ENCODE measurements around the gene XRN2. TPM values are rescaled to one million over a fixed set of nuclear protein-coding genes. Genes with fewer than 3 reads are reported as not detected.
"Not testable (repeated sequence)": the region's sequence is repeated elsewhere in the genome, so short reads cannot be mapped to it uniquely, and the experiment has no call there.

Gene XRN2
- total RNA-seq, 2 experiments from 2014 or later, result 52.5 to 69.9 TPM

- Mint-ChIP-seq H3K27me3 (no peaks in the 10 kb centered on the region), H3K4me3 (no peak overlapping the region), H3K9me3 (ENCODE audit: low read depth) (no peaks in the 10 kb centered on the region), H3K27ac (no peak overlapping the region), H3K4me1 (peaks cover 8% of the 10 kb centered on the region), H3K36me3 (peaks cover 40% of the 10 kb centered on the region)
- CTCF ChIA-PET, result no interaction called here
- DNase-seq, result no peak
- ATAC-seq, result no peak
Observed at GRCh38 chr20:21365771-21366170, 62.6 kb downstream of the XRN2 start.

GRCh38 chr20:21366273-21366672 is 63.1 kb downstream of the XRN2 start:
- CTCF ChIA-PET, result interaction anchor here (1.2 kb wide), 1 partner anchor 14 kb away, joined by 4 read pairs; no protein-coding TSS in a partner anchor
- not testable (repeated sequence) for H3K4me3 Mint-ChIP-seq; H3K9me3 Mint-ChIP-seq (ENCODE audit: low read depth); H3K27me3 Mint-ChIP-seq; H3K4me1 Mint-ChIP-seq; ATAC-seq; DNase-seq; H3K27ac Mint-ChIP-seq
- peaks cover 40% of the 10 kb centered on the region for H3K36me3 Mint-ChIP-seq

DNA sequence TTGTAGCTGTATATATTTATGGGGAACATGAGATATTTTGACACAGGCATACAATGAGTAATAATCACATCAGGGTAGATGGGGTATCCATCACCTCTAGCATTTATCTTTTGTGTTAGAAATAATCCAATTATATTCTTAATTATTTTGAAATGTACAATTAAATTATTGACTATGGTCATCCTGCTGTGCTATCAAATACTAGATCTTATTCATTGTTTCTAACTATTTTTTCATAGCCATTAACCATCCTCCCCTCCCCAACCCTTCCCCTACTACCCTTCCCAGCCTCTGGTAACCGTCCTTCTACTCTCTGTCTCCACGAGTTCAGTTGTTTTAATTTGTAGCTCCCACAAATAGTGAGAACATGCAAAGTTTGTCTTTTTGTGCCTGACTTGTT is 65.7 kb downstream of the XRN2 start:
- CTCF ChIA-PET, result interaction anchor here (1.0 kb wide), 1 partner anchor 133 kb away, joined by 3 read pairs; no protein-coding TSS in a partner anchor

DNA sequence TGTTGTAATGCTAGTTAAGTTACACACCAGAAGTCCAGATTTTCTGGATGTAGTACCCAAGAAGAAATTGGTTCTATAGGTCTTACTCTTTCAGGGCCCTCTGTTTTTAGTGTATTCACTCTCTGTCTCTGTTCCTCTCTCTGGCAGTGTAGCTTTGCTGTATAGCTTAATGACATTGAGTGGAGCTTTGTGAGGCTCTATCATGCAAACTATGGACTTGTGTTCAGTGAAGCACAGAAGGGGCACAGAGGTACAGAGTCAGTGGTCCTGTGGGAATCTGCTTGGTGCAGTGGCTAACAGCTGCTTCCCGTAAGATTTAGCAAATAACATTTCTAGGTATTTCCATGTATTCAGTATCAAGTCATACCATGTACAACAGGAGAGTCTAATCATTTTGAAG is 68.1 kb downstream of the XRN2 start:
- H3K27ac Mint-ChIP-seq, result no peak overlapping the region
- ATAC-seq (no peak), DNase-seq (no peak)
- H3K9me3 Mint-ChIP-seq (ENCODE audit: low read depth), result no peaks in the 10 kb centered on the region
- H3K4me1 Mint-ChIP-seq, result no peaks in the 10 kb centered on the region
- CTCF ChIA-PET, result interaction anchor here (0.9 to 1.3 kb wide), 3 partner anchors 9 to 57 kb away, joined by 3 read pairs; no protein-coding TSS in a partner anchor
- no peaks in the 10 kb centered on the region for H3K27me3 Mint-ChIP-seq
- peaks cover 38% of the 10 kb centered on the region for H3K36me3 Mint-ChIP-seq
- H3K4me3 Mint-ChIP-seq, result no peak overlapping the region

More for the DNA sequence above, 65.7 kb downstream of the XRN2 start:
- Mint-ChIP-seq H3K27ac (no peak overlapping the region), H3K4me1 (no peaks in the 10 kb centered on the region), H3K9me3 (ENCODE audit: low read depth) (no peaks in the 10 kb centered on the region), H3K36me3 (peaks cover 37% of the 10 kb centered on the region), H3K4me3 (no peak overlapping the region), H3K27me3 (no peaks in the 10 kb centered on the region)
- no peak for ATAC-seq
- DNase-seq, result no peak

DNA sequence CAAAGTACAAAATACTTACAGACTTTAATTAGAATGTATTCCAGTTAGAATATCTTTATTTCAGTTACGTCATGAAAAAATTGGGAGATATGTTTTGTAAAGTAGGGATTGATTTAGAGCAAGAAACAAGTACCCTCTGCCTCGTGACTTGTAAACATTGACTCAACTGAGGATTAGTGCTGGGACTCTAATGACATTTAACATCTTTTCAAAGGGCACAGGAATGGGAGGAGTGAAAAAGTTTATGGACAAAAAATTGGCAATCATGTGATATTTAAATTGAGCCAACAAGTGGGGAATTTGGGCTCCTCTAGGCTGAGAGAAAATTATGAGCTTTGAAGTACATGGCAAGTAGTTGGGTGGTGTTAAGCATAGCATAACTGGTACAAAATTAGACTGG is 68.9 kb downstream of the XRN2 start:
- peaks cover 33% of the 10 kb centered on the region for H3K36me3 Mint-ChIP-seq
- DNase-seq, result no peak
- H3K4me1 Mint-ChIP-seq, result no peaks in the 10 kb centered on the region
- no peak overlapping the region for H3K4me3 Mint-ChIP-seq
- no peak overlapping the region for H3K27ac Mint-ChIP-seq
- CTCF ChIA-PET, result interaction anchor here (1.3 kb wide), 1 partner anchor 38 kb away, joined by 3 read pairs; no protein-coding TSS in a partner anchor
- ATAC-seq, result no peak
- no peaks in the 10 kb centered on the region for H3K27me3 Mint-ChIP-seq
- H3K9me3 Mint-ChIP-seq (ENCODE audit: low read depth), result no peaks in the 10 kb centered on the region

GRCh38 chr20:21373436-21373835 is 70.3 kb downstream of the XRN2 start:
- Mint-ChIP-seq H3K4me1 (no peaks in the 10 kb centered on the region), H3K27me3 (no peaks in the 10 kb centered on the region), H3K4me3 (no peak overlapping the region), H3K36me3 (peaks cover 28% of the 10 kb centered on the region), H3K27ac (no peak overlapping the region), H3K9me3 (ENCODE audit: low read depth) (no peaks in the 10 kb centered on the region)
- ATAC-seq, result no peak
- CTCF ChIA-PET, result interaction anchor here (0.8 kb wide), 1 partner anchor 8 kb away, joined by 3 read pairs; no protein-coding TSS in a partner anchor
- no peak for DNase-seq

DNA sequence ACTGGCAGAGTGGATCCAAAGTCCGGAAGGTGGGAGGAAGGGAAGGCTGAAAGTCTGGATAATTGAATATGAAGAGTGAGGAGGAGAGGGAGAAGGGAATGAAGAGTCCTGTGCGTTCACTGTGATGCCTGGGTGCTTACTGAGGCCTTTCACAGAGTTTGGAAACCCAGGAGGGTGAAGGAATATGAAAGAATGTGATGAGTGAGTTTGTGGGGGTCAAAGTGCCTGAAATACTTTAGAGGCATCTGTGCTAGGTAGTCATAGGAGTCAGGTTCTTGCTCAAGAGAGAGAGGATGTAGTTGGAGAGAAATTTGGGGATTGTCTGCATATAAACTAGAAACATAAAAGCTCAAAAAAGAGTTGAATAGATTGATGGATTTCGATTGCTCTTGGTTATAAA is 73.5 kb downstream of the XRN2 start:
- no peaks in the 10 kb centered on the region for H3K9me3 Mint-ChIP-seq (ENCODE audit: low read depth)
- no peak overlapping the region for H3K27ac Mint-ChIP-seq
- H3K36me3 Mint-ChIP-seq, result peaks cover 19% of the 10 kb centered on the region
- ATAC-seq, result no peak
- no peaks in the 10 kb centered on the region for H3K4me1 Mint-ChIP-seq
- CTCF ChIA-PET, result no interaction called here
- H3K27me3 Mint-ChIP-seq, result no peaks in the 10 kb centered on the region
- H3K4me3 Mint-ChIP-seq, result no peak overlapping the region
- DNase-seq, result no peak

- H3K36me3 Mint-ChIP-seq, result peaks cover 18% of the 10 kb centered on the region
- H3K4me3 Mint-ChIP-seq, result no peak overlapping the region
- no peaks in the 10 kb centered on the region for H3K27me3 Mint-ChIP-seq
- no peak overlapping the region for H3K27ac Mint-ChIP-seq
- H3K4me1 Mint-ChIP-seq, result no peaks in the 10 kb centered on the region
- ATAC-seq (no peak), DNase-seq (no peak)
- CTCF ChIA-PET, result no interaction called here
- no peaks in the 10 kb centered on the region for H3K9me3 Mint-ChIP-seq (ENCODE audit: low read depth)
Observed at GRCh38 chr20:21377701-21378100, 74.6 kb downstream of the XRN2 start.

- CTCF ChIA-PET, result no interaction called here
- DNase-seq (no peak), ATAC-seq (no peak)
- H3K36me3 Mint-ChIP-seq, result peaks cover 19% of the 10 kb centered on the region
- no peaks in the 10 kb centered on the region for H3K9me3 Mint-ChIP-seq (ENCODE audit: low read depth)
- no peaks in the 10 kb centered on the region for H3K27me3 Mint-ChIP-seq
- H3K27ac Mint-ChIP-seq, result no peak overlapping the region
- H3K4me1 Mint-ChIP-seq, result no peaks in the 10 kb centered on the region
- H3K4me3 Mint-ChIP-seq, result no peak overlapping the region
Observed at GRCh38 chr20:21378259-21378658, 75.1 kb downstream of the XRN2 start.

DNA sequence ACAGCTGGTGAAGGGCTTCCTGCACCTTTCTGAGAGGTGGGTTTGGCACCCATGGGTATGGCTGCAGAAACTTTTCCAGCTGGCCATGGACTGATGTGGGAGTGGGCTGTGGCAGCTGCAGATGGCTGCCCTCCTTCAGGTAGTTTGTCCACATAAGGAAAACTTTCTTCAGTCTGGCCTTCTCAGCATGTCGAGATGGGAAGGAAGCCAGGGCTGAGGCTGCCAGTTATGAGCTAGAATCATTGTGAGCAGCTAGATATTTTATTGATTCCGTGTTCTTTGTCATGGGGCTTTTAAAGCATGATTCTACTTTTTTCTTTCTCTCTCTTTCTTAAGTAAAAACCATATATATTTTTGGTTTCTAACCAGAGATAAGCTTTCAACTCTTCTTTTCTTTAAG is 77.6 kb downstream of the XRN2 start:
- ATAC-seq (no peak), DNase-seq (no peak)
- Mint-ChIP-seq H3K27me3 (no peaks in the 10 kb centered on the region), H3K36me3 (peaks cover 19% of the 10 kb centered on the region), H3K4me3 (no peak overlapping the region), H3K4me1 (no peaks in the 10 kb centered on the region), H3K27ac (no peak overlapping the region), H3K9me3 (ENCODE audit: low read depth) (no peaks in the 10 kb centered on the region)
- CTCF ChIA-PET, result interaction anchor here (1.0 kb wide), 1 partner anchor 145 kb away, joined by 3 read pairs; no protein-coding TSS in a partner anchor

DNA sequence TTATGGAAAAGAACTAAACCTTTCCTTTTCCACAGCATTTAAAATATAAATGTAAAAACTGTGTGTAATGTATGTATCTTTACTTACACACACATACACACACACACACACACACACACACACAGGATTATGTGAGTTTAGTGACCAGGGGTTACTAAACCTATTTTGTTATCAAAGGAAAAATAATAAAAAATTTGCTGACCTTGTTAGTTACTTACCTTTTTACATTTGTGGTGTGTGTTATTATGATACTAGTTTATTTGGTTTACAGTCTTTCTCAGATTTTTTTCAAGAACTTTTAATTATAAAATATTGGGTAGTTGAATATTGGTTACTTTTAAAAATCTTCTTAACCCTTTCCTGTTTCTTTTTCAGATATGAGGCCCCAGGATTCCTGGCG is 78.5 kb downstream of the XRN2 start:
- Mint-ChIP-seq H3K4me3 (no peak overlapping the region), H3K36me3 (peaks cover 23% of the 10 kb centered on the region), H3K27ac (no peak overlapping the region), H3K9me3 (ENCODE audit: low read depth) (no peaks in the 10 kb centered on the region), H3K4me1 (no peaks in the 10 kb centered on the region), H3K27me3 (no peaks in the 10 kb centered on the region)
- CTCF ChIA-PET, result interaction anchor here (1.4 kb wide), 1 partner anchor 124 kb away, joined by 5 read pairs; no protein-coding TSS in a partner anchor
- ATAC-seq (no peak), DNase-seq (no peak)

DNA sequence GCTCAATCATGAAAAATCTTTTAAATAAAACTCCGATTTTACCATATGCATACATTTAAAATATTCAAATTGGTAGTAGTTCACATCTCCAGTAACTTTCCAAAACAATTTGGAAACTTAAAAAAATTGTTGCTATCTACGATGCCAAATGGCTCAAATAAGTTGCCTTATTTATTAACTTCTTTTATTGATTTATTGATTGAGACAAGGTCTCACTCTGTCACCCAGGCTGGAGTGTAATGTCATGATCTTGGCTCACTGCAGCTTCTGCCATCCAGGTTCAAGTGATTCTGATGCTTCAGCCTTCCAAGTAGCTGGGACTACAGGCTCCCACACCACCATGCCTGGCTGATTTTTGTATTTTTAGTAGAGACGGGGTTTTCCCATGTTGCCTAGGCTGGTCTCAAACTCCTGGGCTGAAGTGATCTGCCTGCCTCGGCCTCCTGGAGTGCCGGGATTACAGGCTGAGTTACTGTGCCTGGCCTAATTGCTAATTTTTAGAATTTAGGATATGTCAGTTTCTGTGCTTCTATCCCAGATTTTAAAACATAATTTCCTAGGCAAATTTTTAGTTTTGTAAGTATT is 81.3 kb downstream of the XRN2 start:
- ATAC-seq (no peak), DNase-seq (no peak)
- Mint-ChIP-seq H3K27me3 (no peaks in the 10 kb centered on the region), H3K4me3 (no peak overlapping the region), H3K27ac (no peak overlapping the region), H3K9me3 (ENCODE audit: low read depth) (no peaks in the 10 kb centered on the region), H3K4me1 (no peaks in the 10 kb centered on the region), H3K36me3 (peaks cover 32% of the 10 kb centered on the region)
- CTCF ChIA-PET, result interaction anchor here (0.9 kb wide), 1 partner anchor 148 kb away, joined by 3 read pairs; no protein-coding TSS in a partner anchor

DNA sequence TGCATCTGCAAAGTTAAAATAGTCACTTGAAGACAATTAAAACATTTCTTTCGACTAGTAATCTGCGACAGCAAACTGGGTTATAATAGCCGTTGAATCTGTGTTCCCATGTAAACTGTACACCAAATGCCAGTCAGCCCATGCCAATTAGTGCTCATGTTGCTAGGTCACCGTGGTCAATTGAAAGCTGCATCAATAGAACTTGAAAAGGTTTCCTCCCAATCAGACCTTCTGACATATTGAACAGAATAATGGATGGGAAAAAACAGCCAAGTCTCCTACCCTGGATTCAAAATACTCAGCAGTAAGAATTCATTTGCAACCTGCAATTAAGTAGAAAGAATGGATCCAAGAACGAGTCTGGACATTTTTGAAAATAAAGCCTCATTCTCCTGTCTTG is 83.0 kb downstream of the XRN2 start:
- Mint-ChIP-seq H3K27me3 (peaks cover 5% of the 10 kb centered on the region), H3K4me3 (no peak overlapping the region), H3K27ac (no peak overlapping the region), H3K4me1 (peaks cover under 1% of the 10 kb centered on the region), H3K9me3 (ENCODE audit: low read depth) (no peaks in the 10 kb centered on the region), H3K36me3 (peaks cover 39% of the 10 kb centered on the region)
- CTCF ChIA-PET, result interaction anchor here (1.4 kb wide), 1 partner anchor 9 kb away, joined by 3 read pairs; no protein-coding TSS in a partner anchor
- ATAC-seq (no peak), DNase-seq (no peak)

DNA sequence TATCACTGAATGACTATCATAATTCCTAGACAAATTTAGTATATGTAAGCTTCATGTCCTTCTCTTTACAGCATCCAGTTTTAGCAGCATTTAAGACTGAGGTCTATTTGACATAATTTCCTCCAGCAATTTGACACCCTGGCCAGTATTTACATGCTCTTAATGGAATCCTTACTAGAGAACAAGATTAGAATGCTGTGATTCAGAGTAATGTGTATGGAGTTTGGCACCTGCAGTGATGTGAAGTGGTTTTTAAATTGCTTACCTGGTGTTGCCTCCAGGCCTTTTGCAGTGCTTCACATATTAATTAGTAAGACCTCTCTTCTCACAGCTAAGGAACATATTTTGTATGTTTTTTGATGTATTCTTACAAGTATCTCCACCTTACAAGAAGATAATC is 84.4 kb downstream of the XRN2 start:
- DNase-seq (no peak), ATAC-seq (no peak)
- CTCF ChIA-PET, result no interaction called here
- Mint-ChIP-seq H3K36me3 (peaks cover 40% of the 10 kb centered on the region), H3K27ac (no peak overlapping the region), H3K4me1 (peaks cover 7% of the 10 kb centered on the region), H3K4me3 (no peak overlapping the region), H3K9me3 (ENCODE audit: low read depth) (no peaks in the 10 kb centered on the region), H3K27me3 (peaks cover 17% of the 10 kb centered on the region)

Data from activated CD8-positive, alpha-beta memory T cell treated with anti-CD3 and anti-CD28 coated beads, Interleukin-2, amount 10 ng/mL, durations not matched to agents 7 days and 5 days (primary cell).